ENCODE data around the gene COPS9.

COPS9 gene

GRCh38 chr2:240179941-240180666 lies 44.0 kb upstream of the COPS9 start:
- TF ChIP-seq, protein P1, sequence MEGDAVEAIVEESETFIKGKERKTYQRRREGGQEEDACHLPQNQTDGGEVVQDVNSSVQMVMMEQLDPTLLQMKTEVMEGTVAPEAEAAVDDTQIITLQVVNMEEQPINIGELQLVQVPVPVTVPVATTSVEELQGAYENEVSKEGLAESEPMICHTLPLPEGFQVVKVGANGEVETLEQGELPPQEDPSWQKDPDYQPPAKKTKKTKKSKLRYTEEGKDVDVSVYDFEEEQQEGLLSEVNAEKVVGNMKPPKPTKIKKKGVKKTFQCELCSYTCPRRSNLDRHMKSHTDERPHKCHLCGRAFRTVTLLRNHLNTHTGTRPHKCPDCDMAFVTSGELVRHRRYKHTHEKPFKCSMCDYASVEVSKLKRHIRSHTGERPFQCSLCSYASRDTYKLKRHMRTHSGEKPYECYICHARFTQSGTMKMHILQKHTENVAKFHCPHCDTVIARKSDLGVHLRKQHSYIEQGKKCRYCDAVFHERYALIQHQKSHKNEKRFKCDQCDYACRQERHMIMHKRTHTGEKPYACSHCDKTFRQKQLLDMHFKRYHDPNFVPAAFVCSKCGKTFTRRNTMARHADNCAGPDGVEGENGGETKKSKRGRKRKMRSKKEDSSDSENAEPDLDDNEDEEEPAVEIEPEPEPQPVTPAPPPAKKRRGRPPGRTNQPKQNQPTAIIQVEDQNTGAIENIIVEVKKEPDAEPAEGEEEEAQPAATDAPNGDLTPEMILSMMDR (conservative IDR thresholded peaks at IDR 0.05; ENCODE audit: control insufficient read depth, insufficient read depth, low read depth, low read length): no peak
- no peak overlapping the region for H3K4me3 ChIP-seq (ENCODE audit: control insufficient read depth, low read depth, low read length)
- no peak for DNase-seq (ENCODE audit: low read depth)

GRCh38 chr2:240179186-240179815 lies 43.2 kb upstream of the COPS9 start:
- TF ChIP-seq, protein P1 (conservative IDR thresholded peaks at IDR 0.05; ENCODE audit: control insufficient read depth, insufficient read depth, low read depth, low read length): no peak
- DNase-seq (ENCODE audit: low read depth): no peak
- H3K4me3 ChIP-seq (ENCODE audit: control insufficient read depth, low read depth, low read length): no peak overlapping the region

DNA sequence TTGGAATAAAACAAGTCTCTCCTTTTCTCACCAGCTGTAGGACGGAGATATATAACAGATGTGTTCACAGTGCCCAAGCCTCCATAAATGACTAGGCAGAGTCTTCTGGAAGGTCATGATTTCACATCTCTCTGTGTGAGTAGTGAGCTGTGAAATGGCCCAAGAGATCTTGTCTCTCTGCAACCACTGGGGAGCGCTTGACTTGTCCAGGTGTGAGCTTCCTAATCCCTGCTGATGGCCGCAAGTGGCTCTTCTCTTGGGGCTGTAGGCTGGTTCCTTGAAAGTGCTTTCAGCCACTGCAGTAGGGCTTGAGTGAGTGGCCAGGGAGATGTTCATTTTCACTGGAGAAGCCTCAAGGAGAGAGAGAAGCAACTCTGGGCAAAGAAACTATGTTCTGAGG lies 42.5 kb upstream of the COPS9 start:
- H3K4me3 ChIP-seq (ENCODE audit: control insufficient read depth, low read depth, low read length): no peak overlapping the region
- TF ChIP-seq, protein P1 (conservative IDR thresholded peaks at IDR 0.05; ENCODE audit: control insufficient read depth, insufficient read depth, low read depth, low read length): no peak
- no peak for DNase-seq (ENCODE audit: low read depth)

DNA sequence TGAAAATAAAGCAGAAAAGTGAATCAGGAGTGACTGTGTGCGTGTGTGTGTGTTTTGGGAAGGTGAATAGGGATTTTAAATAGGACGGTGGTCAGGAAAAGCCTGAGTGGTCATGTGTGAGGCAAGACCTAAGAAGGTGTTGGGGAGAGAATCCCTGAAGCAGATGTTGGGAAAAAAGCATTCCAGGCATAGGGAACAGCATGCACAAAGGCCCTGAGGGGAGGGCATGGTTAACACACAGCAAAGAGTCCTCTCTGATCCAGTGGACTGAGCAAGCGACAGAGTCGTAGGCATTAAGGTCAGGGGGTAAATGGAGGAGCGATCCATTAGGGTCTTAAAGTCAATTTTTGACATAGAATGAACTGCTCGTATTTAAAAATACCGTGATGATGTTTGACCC lies 38.4 kb upstream of the COPS9 start:
- no peak overlapping the region for H3K4me3 ChIP-seq (ENCODE audit: control insufficient read depth, low read depth, low read length)
- DNase-seq (ENCODE audit: low read depth): no peak
- TF ChIP-seq, protein P1 (conservative IDR thresholded peaks at IDR 0.05; ENCODE audit: control insufficient read depth, insufficient read depth, low read depth, low read length): no peak

GRCh38 chr2:240172071-240172895 lies 36.2 kb upstream of the COPS9 start:
- H3K4me3 ChIP-seq (ENCODE audit: control insufficient read depth, low read depth, low read length): no peak overlapping the region
- no peak for DNase-seq (ENCODE audit: low read depth)
- TF ChIP-seq, protein P1 (conservative IDR thresholded peaks at IDR 0.05; ENCODE audit: control insufficient read depth, insufficient read depth, low read depth, low read length): no peak

DNA sequence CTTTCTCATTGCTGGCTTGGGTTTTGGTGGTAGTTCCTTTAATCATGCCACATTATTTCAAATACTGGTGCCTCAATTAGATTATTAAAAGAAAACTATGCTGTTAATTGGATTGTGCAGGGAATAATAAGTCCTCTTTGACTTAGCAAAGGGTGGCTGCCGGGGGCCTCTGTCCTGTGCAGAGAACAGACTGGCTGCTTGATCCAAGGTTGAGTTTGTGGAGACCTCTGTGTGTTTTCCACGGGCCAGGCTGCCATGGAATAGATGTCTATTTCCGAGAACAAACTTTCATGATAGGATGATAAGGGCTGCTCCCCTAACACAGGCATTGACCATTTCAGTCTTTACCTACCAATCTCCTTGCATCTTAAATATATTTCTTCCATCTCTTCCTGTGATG lies 34.8 kb upstream of the COPS9 start:
- TF ChIP-seq, protein P1 (conservative IDR thresholded peaks at IDR 0.05; ENCODE audit: control insufficient read depth, insufficient read depth, low read depth, low read length): no peak
- H3K4me3 ChIP-seq (ENCODE audit: control insufficient read depth, low read depth, low read length): no peak overlapping the region
- no peak for DNase-seq (ENCODE audit: low read depth)

Data from fibroblast of mammary gland (primary cell).